Keratinocyte (primary cell): ENCODE data around the gene BRD3OS. TPM values are rescaled to one million over a fixed set of nuclear protein-coding genes. Genes with fewer than 3 reads are reported as not detected.

Experiments
- DNase-seq: peaks from one replicate; pipeline ENCODE4 v3.0.0-alpha.2; 2011; ENCODE audit warnings: low read depth, missing footprints, low spot score
- FAIRE-seq: peaks from 2 replicates; lab custom pipeline; 2011; peaks lifted over from hg19 to GRCh38; lab: Jason Lieb, UNC
- H2AFZ ChIP-seq: 2 replicates; pipeline ENCODE4 v1.6.0; 2012; ENCODE audit warnings: low read length, control low read depth, inconsistent platforms; ENCODE audit not compliant: control insufficient read depth
- H3K27ac ChIP-seq: 2 replicates; pipeline ENCODE4 v1.5.1; 2011; ENCODE audit warnings: low read length; ENCODE audit not compliant: control insufficient read depth, insufficient read depth
- H3K27me3 ChIP-seq: 3 replicates; pipeline ENCODE4 v1.6.0; 2011; ENCODE audit warnings: low read length; ENCODE audit not compliant: control insufficient read depth, insufficient read depth; ENCODE audit errors: extremely low read depth
- H3K36me3 ChIP-seq, 2 experiments: 2 replicates in 1 of 2; 3 replicates in 1 of 2; pipeline ENCODE4 v1.5.1; 2011; ENCODE audit warnings: low read length in 2 of 2, mild to moderate bottlenecking in 1 of 2; ENCODE audit not compliant: control insufficient read depth in 2 of 2, insufficient read depth in 2 of 2; ENCODE audit errors: extremely low read depth in 1 of 2
- H3K4me1 ChIP-seq: 3 replicates; pipeline ENCODE4 v1.5.1; 2011; ENCODE audit warnings: low read length; ENCODE audit not compliant: control insufficient read depth, insufficient read depth; ENCODE audit errors: extremely low read depth
- H3K4me2 ChIP-seq: 3 replicates; pipeline ENCODE4 v1.6.0; 2011; ENCODE audit warnings: low read depth, low read length; ENCODE audit not compliant: control insufficient read depth, insufficient read depth; ENCODE audit errors: extremely low read depth
- H3K4me3 ChIP-seq, 3 experiments: fragments of 200-600 bp in 1 of 3; sonication (generic) in 1 of 3; 2 replicates in 2 of 3; 3 replicates in 1 of 3; pipeline ENCODE4 v1.5.1; 2011 to 2016; ENCODE audit warnings: low read length in 3 of 3, mild to moderate bottlenecking in 3 of 3, control low read depth in 2 of 3, inconsistent platforms in 1 of 3, low read depth in 1 of 3, mixed read lengths in 1 of 3, mixed run types in 1 of 3, moderate library complexity in 1 of 3; ENCODE audit not compliant: control insufficient read depth in 2 of 3, insufficient read depth in 2 of 3; ENCODE audit errors: extremely low read depth in 1 of 3
- H3K79me2 ChIP-seq: 2 replicates; pipeline ENCODE4 v1.6.0; 2012; ENCODE audit warnings: low read length; ENCODE audit not compliant: control insufficient read depth, insufficient read depth
- H3K9ac ChIP-seq: 3 replicates; pipeline ENCODE4 v1.6.0; 2011; ENCODE audit warnings: low read length; ENCODE audit not compliant: control insufficient read depth, insufficient read depth; ENCODE audit errors: extremely low read depth
- H3K9me1 ChIP-seq: 3 replicates; pipeline ENCODE4 v1.6.0; 2011; ENCODE audit warnings: low read length; ENCODE audit not compliant: control insufficient read depth, insufficient read depth; ENCODE audit errors: extremely low read depth
- H3K9me3 ChIP-seq: 2 replicates; pipeline ENCODE4 v1.5.1; 2012; ENCODE audit warnings: low read depth, low read length; ENCODE audit not compliant: control insufficient read depth
- H4K20me1 ChIP-seq: 3 replicates; pipeline ENCODE4 v1.6.0; 2011; ENCODE audit warnings: low read length; ENCODE audit not compliant: control insufficient read depth, insufficient read depth; ENCODE audit errors: extremely low read depth
- EZH2 ChIP-seq: IDR thresholded peaks from one replicate; pipeline ENCODE4 v1.6.1; 2012; ENCODE audit warnings: inconsistent platforms, mild to moderate bottlenecking, low read length, moderate library complexity
- dilution Hi-C: fragments of 300-500 bp; cut with MboI; formaldehyde crosslinking; loops from one replicate; pipeline ENCODE4 v1.7.0; 2020; ENCODE audit warnings: low sequenced_read_pairs; ENCODE audit not compliant: extremely low pct_ligation_motif_present
- polyA plus RNA-seq, 5 experiments: library from polyadenylated mRNA; depleted of rRNA in 3 of 5; stranded (reverse) in 3 of 5; stranded (forward) in 1 of 5; unstranded in 1 of 5; fragments of >200 nt; gene quantifications; 1 replicate in 1 of 5; 2 replicates in 3 of 5; 3 replicates in 1 of 5; pipeline versions ENCODE4 v1.2.1 to v1.2.3, GENCODE V29; 2011 to 2012; ENCODE audit warnings: missing spikeins in 2 of 5, low read depth in 1 of 5, low replicate concordance in 1 of 5
- TF ChIP-seq, protein P1 (sequence below), 3 experiments: IDR thresholded peaks in 1 of 3; conservative IDR thresholded peaks in 1 of 3; optimal IDR thresholded peaks in 1 of 3; 2 replicates in 2 of 3; 3 replicates in 1 of 3; pipeline versions ENCODE3 to v1.5.1; 2011; ENCODE audit warnings: low read length in 3 of 3, mild to moderate bottlenecking in 3 of 3, moderate library complexity in 2 of 3, control low read depth in 1 of 3, inconsistent platforms in 1 of 3; ENCODE audit not compliant: insufficient read depth in 2 of 3; ENCODE audit errors: extremely low read depth in 1 of 3

BRD3OS gene
- polyA plus RNA-seq, 1 donor (not counting 4 experiments of a cell fraction or from before 2014, with no cell fraction given) = 8.5 TPM

DNA sequence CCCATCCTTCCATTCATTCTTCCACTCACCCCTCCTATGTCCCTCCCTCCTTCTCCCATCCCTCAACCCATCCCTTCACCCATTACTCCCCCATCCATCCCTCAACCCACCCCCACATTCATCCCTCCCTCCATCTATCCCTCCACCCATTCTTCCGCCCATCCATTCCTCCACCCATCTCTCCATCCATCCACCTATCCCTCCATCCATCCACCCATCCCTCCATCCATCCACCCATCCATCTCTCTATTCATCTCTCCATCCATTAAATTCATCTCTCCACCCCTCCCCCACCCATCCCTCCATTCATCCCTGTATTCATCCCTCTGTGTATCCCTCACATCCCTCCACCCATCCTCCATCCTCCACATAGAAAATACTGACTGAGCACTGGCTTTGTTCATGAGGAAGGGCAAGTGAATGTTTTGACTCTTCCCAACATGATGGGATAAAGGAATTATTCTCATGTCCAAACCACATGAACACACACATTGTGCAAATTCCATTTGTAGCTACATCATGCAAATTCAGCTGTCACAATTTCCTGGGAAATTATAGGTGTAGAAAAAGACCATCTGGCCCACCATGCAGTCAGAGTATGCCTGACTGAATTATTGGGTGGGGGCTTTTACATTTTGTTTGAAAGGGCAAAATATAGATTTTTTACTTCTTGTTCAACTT, 26.2 kb upstream of the BRD3OS start:
- FAIRE-seq (no peak), DNase-seq (no peak)
- TF ChIP-seq, protein P1, sequence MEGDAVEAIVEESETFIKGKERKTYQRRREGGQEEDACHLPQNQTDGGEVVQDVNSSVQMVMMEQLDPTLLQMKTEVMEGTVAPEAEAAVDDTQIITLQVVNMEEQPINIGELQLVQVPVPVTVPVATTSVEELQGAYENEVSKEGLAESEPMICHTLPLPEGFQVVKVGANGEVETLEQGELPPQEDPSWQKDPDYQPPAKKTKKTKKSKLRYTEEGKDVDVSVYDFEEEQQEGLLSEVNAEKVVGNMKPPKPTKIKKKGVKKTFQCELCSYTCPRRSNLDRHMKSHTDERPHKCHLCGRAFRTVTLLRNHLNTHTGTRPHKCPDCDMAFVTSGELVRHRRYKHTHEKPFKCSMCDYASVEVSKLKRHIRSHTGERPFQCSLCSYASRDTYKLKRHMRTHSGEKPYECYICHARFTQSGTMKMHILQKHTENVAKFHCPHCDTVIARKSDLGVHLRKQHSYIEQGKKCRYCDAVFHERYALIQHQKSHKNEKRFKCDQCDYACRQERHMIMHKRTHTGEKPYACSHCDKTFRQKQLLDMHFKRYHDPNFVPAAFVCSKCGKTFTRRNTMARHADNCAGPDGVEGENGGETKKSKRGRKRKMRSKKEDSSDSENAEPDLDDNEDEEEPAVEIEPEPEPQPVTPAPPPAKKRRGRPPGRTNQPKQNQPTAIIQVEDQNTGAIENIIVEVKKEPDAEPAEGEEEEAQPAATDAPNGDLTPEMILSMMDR (optimal IDR thresholded peaks at IDR 0.05 in 1 of 3, IDR thresholded peaks at IDR 0.05 in 1 of 3, conservative IDR thresholded peaks at IDR 0.05 in 1 of 3; ENCODE audit: extremely low read depth in 1 of 3, insufficient read depth in 2 of 3, low read length in 3 of 3) = no peak
- TF ChIP-seq EZH2 = no peak
- H4K20me1 ChIP-seq = no peaks in the 10 kb centered on the region
- H3K4me2 ChIP-seq = no peak overlapping the region
- H3K9me3 ChIP-seq = no peaks in the 10 kb centered on the region
- peaks cover 3% of the 10 kb centered on the region for H3K4me1 ChIP-seq
- no peak overlapping the region for H3K4me3 ChIP-seq
- H3K36me3 ChIP-seq = no peaks in the 10 kb centered on the region
- no peak overlapping the region for H3K9ac ChIP-seq
- no peak overlapping the region for H2AFZ ChIP-seq
- H3K79me2 ChIP-seq = no peaks in the 10 kb centered on the region
- H3K27me3 ChIP-seq = peaks cover 18% of the 10 kb centered on the region
- dilution Hi-C loops = no loop called here
- H3K9me1 ChIP-seq = no peaks in the 10 kb centered on the region
- H3K27ac ChIP-seq = no peak overlapping the region

- H3K36me3 ChIP-seq = no peaks in the 10 kb centered on the region
- H2AFZ ChIP-seq = no peak overlapping the region
- no peak overlapping the region for H3K4me2 ChIP-seq
- peaks cover 18% of the 10 kb centered on the region for H3K27me3 ChIP-seq
- H3K4me1 ChIP-seq = no peaks in the 10 kb centered on the region
- H4K20me1 ChIP-seq = no peaks in the 10 kb centered on the region
- H3K27ac ChIP-seq = no peak overlapping the region
- no peak overlapping the region for H3K4me3 ChIP-seq
- H3K79me2 ChIP-seq = no peaks in the 10 kb centered on the region
- TF ChIP-seq, protein P1 (optimal IDR thresholded peaks at IDR 0.05 in 1 of 3, IDR thresholded peaks at IDR 0.05 in 1 of 3, conservative IDR thresholded peaks at IDR 0.05 in 1 of 3; ENCODE audit: extremely low read depth in 1 of 3, insufficient read depth in 2 of 3, low read length in 3 of 3) = no peak
- TF ChIP-seq EZH2 = no peak
- DNase-seq (no peak), FAIRE-seq (no peak)
- no peaks in the 10 kb centered on the region for H3K9me3 ChIP-seq
- H3K9me1 ChIP-seq = no peaks in the 10 kb centered on the region
- dilution Hi-C loops = no loop called here
- H3K9ac ChIP-seq = no peak overlapping the region
Measured at GRCh38 chr9:133999851-134000265, 25.4 kb upstream of the BRD3OS start.
